Heart left ventricle (tissue), 13 donors: Measurements from ENCODE around the gene SPTBN1.

ENCODE experiments used
- POLR2A ChIP-seq, 2 donors: fragments of 450-650 bp; IDR thresholded peaks; one replicate each; pipeline ENCODE4 v1.6.1; 2017; ENCODE audit warnings: antibody characterized with exemption in 2 of 2, mild to moderate bottlenecking in 2 of 2, moderate library complexity in 2 of 2
- TF ChIP-seq, protein P1 (sequence below), 12 donors: fragments of 200-600 bp; sonication (generic) in 4 of 12; IDR thresholded peaks; one replicate each; pipeline versions ENCODE4 v1.5.0 to v1.8.0; 2018 to 2022; ENCODE audit warnings: antibody characterized with exemption in 12 of 12, mild to moderate bottlenecking in 5 of 12
- donor health status: ischemic (EF 13 %, LVEDD 7.1; RV severe dilation, severe dysfunction).
- donor health status: DM: no; HTN: yes; CAD: no.
- donor health status: DM: no; HTN: no; CAD: no.
- donor health status: ischemic (EF 25% LVEDD 6.9; RV normal size, moderate dysfunction).
- donor health status: ischemic (EF 25% LVEDD 5.7; RV mildly dilated, moderate dysfunction).
- donor health status: ischemic (EF 35%, LVEDD 5.7; RV mildly dilated, moderate dysfunction).
- donor health status: nonischemic (EF 11% LVEDD 7.7; RV severe dilation, severe dysfunction).
- donor health status: DM: yes; HTN: yes; CAD: no.
- donor health status: PGD.
- donor health status: ischemic (EF 29% LVEDD 5.4; RV normal size, mild dysfunction).
- donor health status: nonischemic (EF 23%, LVEDD 6.1; RV moderate dilation, normal function).

DNA sequence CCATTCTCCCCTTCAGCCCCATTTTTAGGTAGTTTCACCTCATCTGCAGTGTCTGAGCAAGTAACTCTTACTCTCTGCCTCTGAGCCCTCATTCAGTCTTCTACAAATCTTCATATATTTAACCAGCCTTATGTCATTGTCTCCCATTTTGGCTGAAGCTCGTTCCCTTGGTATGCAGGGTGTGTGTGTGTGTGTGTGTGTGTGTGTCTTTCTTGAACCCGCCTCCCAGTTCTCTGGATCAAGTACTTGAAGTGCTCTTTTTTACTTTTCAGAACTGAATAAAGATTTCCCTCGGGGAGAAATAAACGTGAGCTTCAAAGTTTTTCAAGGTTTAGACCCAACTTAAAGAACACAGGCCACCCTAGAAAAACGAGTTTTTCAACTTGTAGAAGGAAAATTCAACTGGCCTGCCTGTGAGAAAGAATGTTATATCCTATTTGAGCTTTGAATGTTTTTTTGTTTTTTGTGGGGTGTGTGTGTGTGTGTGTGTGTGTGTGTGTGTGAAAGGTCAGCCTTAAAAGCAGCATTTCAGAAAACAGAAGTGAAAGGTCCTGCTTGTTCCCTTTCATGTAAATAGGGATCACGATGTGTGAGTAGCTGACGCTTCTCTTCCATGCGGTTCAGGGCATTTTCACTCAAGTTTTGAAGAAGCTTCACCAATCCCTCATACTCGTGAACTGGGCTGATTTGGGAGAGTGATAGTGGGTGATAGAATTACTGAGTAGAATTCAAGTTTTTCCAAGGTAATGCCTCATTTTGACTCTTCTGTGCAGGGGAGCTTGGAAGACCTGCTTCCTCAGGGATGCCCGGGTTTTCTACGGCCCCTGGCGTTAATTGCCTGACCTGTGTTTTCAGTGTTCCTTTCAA lies 216.7 kb downstream of the SPTBN1 start:
- TF ChIP-seq, protein P1, sequence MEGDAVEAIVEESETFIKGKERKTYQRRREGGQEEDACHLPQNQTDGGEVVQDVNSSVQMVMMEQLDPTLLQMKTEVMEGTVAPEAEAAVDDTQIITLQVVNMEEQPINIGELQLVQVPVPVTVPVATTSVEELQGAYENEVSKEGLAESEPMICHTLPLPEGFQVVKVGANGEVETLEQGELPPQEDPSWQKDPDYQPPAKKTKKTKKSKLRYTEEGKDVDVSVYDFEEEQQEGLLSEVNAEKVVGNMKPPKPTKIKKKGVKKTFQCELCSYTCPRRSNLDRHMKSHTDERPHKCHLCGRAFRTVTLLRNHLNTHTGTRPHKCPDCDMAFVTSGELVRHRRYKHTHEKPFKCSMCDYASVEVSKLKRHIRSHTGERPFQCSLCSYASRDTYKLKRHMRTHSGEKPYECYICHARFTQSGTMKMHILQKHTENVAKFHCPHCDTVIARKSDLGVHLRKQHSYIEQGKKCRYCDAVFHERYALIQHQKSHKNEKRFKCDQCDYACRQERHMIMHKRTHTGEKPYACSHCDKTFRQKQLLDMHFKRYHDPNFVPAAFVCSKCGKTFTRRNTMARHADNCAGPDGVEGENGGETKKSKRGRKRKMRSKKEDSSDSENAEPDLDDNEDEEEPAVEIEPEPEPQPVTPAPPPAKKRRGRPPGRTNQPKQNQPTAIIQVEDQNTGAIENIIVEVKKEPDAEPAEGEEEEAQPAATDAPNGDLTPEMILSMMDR (IDR thresholded peaks at IDR 0.05), result no peak
- no peak for TF ChIP-seq POLR2A (IDR thresholded peaks at IDR 0.05)
